ENCODE measurements around the gene CCDC188. TPM values are rescaled to one million over a fixed set of nuclear protein-coding genes. Genes with fewer than 3 reads are reported as not detected.

Gene CCDC188
- total and polyA plus RNA-seq, 2 donors (not counting 1 experiment from before 2014, with no cell fraction given): not detected

DNA sequence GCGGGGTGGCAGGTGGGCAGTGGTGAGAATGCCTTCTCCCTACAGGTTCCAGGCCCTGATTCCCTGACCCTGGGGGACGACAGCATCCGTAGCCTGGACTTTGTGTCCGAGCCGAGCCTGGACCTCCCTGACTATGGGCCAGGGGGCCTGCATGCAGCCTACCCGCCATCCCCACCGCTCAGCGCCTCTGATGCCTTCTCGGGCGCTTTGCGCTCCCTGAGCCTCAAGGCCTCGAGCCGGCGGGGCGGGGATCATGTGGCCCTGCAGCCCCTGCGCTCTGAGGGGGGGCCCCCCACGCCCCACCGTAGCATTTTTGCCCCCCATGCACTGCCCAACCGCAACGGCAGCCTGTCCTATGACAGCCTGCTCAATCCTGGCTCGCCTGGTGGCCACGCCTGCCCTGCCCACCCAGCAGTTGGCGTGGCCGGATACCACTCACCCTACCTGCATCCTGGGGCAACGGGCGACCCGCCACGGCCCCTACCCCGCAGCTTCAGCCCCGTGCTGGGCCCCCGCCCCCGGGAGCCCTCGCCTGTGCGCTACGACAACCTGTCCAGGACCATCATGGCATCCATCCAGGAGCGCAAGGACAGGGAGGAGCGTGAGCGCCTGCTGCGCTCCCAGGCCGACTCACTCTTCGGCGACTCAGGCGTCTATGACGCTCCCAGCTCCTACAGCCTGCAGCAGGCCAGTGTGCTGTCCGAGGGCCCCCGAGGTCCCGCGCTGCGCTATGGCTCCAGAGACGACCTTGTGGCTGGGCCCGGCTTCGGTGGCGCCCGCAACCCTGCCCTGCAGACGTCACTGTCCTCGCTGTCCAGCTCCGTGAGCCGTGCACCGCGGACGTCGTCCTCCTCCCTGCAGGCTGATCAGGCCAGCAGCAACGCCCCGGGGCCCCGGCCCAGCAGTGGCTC, 7.9 kb downstream of the CCDC188 start:
- no peak overlapping the region for H3K27ac ChIP-seq (ENCODE audit: low read length in 2 of 2)
- H3K27me3 ChIP-seq (replicated peaks in 1 of 4; ENCODE audit: control extremely low read depth in 1 of 4, control insufficient read depth in 3 of 4, insufficient read depth in 4 of 4, low read length in 3 of 4): no peaks in the 10 kb centered on the region
- H3K27ac Mint-ChIP-seq: no peak overlapping the region
- no peaks in the 10 kb centered on the region for H3K9me3 Mint-ChIP-seq (ENCODE audit: insufficient read depth)
- ChIA-PET POLR2A (no interaction called here), CTCF (no interaction called here)
- intact Hi-C loops (cut with micrococcal nuclease): no loop called here
- H3K9ac ChIP-seq (ENCODE audit: low read length): no peak overlapping the region
- peaks cover 16% of the 10 kb centered on the region for H4K20me1 ChIP-seq (ENCODE audit: control insufficient read depth, insufficient read depth, low read length, poor library complexity, severe bottlenecking)
- H3K9me3 ChIP-seq (ENCODE audit: control extremely low read depth in 1 of 3, control insufficient read depth in 2 of 3, insufficient read depth in 1 of 3, low read length in 2 of 3): no peaks in the 10 kb centered on the region
- peaks cover 0 to 7% of the 10 kb centered on the region in 2 experiments for H3K36me3 ChIP-seq (replicated peaks in 1 of 2; ENCODE audit: control extremely low read depth in 1 of 2, control insufficient read depth in 1 of 2, extremely low read depth in 1 of 2, insufficient read depth in 2 of 2, low read length in 1 of 2)
- peaks cover 7% of the 10 kb centered on the region for H3K79me2 ChIP-seq (ENCODE audit: control insufficient read depth, insufficient read depth, low read length)
- no peak for TF ChIP-seq EZH2 (IDR thresholded peaks at IDR 0.05; ENCODE audit: borderline replicate concordance, insufficient read depth, low read depth, low read length, poor library complexity, severe bottlenecking)
- TF ChIP-seq, protein P1, sequence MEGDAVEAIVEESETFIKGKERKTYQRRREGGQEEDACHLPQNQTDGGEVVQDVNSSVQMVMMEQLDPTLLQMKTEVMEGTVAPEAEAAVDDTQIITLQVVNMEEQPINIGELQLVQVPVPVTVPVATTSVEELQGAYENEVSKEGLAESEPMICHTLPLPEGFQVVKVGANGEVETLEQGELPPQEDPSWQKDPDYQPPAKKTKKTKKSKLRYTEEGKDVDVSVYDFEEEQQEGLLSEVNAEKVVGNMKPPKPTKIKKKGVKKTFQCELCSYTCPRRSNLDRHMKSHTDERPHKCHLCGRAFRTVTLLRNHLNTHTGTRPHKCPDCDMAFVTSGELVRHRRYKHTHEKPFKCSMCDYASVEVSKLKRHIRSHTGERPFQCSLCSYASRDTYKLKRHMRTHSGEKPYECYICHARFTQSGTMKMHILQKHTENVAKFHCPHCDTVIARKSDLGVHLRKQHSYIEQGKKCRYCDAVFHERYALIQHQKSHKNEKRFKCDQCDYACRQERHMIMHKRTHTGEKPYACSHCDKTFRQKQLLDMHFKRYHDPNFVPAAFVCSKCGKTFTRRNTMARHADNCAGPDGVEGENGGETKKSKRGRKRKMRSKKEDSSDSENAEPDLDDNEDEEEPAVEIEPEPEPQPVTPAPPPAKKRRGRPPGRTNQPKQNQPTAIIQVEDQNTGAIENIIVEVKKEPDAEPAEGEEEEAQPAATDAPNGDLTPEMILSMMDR (IDR thresholded peaks at IDR 0.05): no peak
- ATAC-seq (ENCODE audit: low read depth): no peak
- no peak overlapping the region for H2AFZ ChIP-seq (ENCODE audit: insufficient read depth, low read depth, low read length, poor library complexity, severe bottlenecking)
- H3K4me3 Mint-ChIP-seq: no peak overlapping the region
- peaks cover 11% of the 10 kb centered on the region for H3K4me1 Mint-ChIP-seq
- H3K4me1 ChIP-seq (ENCODE audit: control insufficient read depth in 2 of 2, insufficient read depth in 2 of 2, low read length in 2 of 2): peaks cover 0 to under 1% of the 10 kb centered on the region in 2 donors
- no peak overlapping the region for H3K4me2 ChIP-seq (replicated peaks; ENCODE audit: low read depth, low read length, poor library complexity, severe bottlenecking)
- H3K4me3 ChIP-seq (ENCODE audit: control extremely low read depth in 1 of 5, extremely low read depth in 1 of 5, insufficient read depth in 1 of 5, low read depth in 2 of 5, low read length in 4 of 5): no peak overlapping the region
- no peaks in the 10 kb centered on the region for H3K27me3 Mint-ChIP-seq
- no peak for DNase-seq
- WGBS (ENCODE audit: insufficient coverage): 98% methylated on average over 65 of the region's 65 CpGs
